HG03469 (cell line): ENCODE measurements around the gene HOXA5.

Source experiments
- ATAC-seq: cut with Tn5 transposase; IDR thresholded peaks from one replicate; pipeline ENCODE4 v1.9.1; 2021; ENCODE audit warnings: mild to moderate bottlenecking, moderate library complexity, moderate number of reproducible peaks; ENCODE audit not compliant: unreplicated experiment

Gene HOXA5

DNA sequence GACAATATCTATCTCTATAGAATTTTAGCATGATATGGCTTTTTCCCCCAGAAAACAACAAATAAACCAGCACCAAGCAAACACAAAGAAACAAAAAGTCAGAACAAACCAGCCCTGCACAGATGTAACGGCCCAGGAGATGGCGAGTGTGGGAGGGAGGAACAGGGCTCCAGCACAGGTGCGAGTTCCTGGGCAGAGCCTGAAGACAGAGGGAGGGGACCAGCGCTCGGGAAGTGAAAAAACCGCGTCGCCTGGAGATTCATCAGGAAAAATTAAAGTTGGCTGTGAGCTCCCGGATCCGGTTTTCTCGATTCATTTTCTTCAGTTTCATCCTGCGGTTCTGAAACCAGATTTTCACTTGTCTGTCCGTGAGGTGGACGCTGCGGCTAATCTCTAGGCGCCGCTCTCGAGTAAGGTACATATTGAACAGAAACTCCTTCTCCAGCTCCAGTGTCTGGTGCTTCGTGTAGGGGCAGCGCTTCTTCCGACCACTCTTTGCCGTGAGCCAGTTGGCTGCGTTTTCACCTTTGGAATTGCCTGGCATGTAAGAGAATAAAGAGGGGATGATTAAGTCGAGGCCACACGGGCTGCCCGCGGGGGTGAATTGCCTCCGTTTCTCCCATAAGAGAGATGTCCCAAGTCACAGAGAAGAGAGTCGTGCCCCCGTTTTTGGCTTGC, 28.3 kb upstream of the HOXA5 start:
- ATAC-seq = no peak

DNA sequence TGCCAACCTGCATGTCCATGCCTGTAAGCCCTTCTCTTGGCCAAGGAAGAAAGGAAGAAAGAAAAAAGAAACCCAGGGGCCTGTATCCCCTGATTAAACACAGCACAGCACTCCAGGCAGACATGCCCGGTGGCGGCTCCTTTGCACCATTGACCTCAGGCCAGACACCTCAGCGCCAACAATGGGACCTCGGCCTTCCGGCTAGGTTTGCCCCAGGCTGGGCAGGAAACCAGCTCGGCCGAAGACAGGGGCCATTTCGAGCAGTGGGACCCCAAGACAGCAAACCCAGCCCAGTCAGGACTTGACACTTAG, 27.8 kb upstream of the HOXA5 start:
- no peak for ATAC-seq

DNA sequence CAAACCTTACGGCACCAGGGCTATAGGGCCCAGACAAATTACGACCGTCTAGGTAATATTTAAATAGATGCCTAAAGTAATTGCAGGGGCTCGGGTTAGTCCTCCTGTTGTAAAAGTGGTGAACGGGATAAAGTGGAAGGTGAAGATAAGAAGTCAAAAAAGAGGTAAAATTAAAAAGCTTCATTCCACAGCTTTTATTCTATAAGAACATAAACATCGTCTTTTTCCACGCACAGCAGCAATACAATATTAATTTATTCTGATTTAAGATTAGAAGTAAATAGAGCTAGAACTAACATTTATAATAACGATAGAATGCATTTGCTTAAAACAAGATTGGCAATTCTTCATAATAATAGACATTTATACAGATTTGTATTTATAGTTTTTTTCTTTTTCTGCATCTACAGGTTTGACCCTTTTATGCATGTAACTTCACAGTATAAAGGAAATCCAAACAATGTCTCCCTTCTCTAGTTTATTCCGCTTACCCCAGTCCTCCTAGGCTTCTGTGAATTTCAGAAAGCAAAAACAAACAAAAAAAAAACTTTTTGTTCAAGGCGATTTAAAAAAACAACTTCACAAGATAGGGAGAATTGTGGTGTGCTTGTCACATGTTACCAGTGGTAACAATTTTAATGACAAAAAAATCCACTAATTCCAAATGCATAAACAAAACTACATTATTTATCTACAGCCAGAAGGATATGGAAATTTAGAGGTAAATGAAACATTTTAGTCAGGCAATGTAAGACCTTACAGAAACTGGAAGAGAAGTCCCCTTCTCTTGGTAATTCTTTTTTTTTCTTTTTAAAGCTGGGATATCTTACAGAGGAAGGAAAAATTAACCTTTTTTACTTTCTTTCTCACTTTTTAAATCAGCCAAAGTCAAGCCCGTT, 27.2 kb upstream of the HOXA5 start:
- ATAC-seq = no peak

DNA sequence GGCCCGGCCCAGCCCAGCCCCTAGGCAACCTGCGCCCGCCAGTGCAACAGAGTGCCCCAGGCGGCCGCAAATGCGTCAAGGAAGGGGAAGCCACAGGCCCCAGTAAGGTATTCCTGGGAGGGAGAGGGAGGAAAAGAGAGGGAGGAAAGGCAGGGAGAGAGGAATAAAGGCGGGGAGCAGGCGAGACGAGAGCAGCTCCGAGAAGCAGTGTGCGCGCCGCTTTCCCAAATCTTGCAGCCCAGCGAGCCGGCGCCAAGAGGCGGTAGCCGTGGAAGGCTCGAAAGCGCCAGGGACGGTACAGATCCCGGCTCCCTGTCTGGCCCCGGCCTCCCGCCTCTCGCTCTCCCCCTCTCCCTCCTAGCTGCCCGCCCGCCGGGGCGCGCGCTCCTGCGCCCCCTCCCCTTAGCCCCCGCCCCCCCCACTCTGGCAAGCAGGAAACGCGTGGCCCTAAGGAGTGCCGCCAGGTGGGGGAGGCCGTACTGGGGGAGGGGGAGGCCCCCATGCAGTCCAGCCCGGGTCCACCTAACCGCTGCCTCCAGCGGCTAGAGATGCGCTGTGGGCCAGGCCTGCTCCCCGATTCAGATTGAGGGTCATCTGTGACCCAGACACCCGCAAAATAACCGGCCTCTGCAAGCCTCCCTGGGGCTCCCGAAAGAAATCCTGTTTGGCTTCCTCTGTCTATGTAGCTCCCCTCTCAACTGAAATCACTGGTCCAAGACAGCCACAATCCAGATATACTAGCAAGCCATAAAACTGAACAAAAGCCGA, 26.4 kb upstream of the HOXA5 start:
- no peak for ATAC-seq

DNA sequence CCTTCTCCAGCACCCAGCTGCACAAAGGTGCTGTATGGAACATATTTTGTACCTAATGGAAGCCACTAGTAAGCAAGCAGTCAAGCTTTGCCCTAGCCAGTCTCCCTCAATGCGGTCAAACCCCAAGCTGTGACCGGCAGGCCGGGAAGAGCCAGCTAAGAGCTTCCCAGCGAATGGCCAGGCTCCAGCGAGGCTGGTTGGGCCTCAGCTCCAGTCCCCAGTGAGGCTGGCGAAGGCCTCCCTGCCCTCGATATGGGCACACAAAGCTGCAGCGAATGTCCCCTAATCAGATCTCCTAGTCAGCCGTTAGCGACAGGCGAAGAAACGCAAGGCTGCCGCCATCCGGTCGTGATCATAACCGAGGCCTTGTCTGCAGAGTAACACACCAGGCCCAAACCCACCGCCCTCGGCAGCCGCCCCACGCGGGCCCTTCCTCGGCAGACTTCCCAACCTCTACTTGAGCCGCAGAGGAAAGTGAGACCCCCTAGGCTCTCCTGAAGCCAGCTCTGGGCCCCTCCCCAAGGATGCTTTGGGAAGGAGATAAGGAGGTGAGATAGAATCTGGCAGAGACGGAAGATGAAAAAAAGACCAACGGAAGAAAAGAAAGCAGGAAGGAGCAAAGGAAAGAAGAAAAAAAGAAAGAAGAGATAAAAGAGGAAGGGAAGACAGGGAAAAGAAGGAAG, 24.9 kb upstream of the HOXA5 start:
- ATAC-seq = no peak

DNA sequence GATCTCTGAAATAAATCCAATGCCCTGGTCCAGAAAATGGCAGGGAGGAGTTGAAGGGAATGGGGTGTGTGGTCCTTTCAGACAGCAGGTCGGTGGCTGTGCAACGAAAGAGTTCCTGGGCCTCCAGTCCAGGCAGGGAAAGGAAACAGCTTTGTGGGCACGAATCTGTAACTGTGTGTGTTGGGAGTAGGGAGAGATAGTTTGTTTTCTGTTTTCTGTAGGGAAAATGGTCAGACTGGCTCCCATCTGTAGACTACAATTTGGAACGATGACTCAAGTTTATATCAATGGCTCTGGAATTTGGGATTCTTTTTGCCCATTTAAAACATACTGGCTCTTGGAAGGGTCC, 24.4 kb upstream of the HOXA5 start:
- ATAC-seq = no peak

DNA sequence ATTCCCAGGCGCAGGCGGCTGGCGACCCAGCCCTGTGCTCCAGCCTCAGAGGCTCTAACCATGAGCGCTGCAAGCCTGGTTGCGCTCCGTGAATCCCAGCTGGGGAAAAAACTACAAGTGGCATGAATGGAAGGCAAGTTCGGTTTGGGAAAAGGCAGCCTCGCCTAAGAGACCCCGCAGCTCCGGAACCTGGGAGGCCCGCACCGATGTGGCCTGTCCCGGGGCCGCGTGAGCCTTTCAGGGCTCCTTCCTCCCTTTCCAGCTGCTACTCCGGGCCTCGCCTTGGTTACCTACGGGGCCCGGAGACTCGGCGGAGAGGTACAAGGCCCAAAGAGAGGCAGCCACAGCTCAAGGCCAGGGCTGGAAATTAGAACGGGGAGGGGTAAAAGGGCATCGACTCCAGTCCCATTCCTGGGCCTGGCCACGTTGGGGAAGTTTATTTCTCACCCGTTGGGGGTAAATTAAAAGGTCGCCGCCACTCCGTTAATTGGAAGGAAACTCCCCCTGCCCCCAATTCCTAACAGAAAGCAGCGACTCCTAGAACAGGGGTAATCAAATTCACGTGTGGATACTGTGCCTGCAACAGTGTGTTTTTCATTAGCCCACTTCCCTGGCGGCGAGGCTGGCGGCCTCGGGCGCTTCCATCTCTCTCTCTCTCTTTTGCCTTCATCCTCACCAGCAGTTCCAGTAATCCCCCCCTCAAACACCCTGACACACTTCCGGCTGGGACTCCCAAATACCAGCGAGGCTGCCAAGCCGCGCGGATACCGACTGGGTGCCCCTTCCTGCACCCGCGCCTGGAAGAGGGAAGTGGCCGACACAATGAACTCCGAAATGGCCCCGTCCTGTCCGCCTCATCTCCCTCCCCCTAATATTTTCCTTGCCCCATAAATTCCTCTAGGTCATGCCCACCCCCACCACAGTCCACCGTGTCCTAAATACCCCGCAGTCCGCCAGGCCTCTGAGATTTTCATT, 23.3 kb upstream of the HOXA5 start:
- no peak for ATAC-seq

DNA sequence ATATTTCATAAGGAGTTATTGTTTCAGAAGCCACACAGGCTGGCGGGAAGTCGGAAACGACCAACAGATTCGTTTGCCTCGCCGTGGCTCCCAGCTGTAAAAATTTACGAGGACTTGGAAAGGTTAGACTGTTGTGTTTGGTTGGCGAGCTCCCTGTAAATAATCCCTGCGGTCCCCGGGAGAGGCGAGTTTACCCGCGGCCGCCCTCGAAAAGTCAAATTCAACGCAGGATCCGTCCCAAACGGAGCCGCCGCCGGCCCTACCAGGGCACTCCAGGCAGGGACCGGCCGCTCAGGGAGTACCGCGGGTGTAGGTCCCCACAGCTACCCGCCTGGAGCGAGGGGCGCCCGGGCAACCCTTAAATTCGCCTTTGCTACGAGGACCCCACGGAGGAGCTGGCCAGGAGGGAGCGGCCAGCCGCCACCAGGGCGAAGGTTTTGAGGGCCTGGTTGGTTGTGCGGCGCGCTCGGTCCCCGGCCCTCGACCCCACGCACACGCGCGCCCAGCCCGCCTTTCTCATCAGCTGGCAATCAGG, 22.6 kb upstream of the HOXA5 start:
- ATAC-seq = no peak

DNA sequence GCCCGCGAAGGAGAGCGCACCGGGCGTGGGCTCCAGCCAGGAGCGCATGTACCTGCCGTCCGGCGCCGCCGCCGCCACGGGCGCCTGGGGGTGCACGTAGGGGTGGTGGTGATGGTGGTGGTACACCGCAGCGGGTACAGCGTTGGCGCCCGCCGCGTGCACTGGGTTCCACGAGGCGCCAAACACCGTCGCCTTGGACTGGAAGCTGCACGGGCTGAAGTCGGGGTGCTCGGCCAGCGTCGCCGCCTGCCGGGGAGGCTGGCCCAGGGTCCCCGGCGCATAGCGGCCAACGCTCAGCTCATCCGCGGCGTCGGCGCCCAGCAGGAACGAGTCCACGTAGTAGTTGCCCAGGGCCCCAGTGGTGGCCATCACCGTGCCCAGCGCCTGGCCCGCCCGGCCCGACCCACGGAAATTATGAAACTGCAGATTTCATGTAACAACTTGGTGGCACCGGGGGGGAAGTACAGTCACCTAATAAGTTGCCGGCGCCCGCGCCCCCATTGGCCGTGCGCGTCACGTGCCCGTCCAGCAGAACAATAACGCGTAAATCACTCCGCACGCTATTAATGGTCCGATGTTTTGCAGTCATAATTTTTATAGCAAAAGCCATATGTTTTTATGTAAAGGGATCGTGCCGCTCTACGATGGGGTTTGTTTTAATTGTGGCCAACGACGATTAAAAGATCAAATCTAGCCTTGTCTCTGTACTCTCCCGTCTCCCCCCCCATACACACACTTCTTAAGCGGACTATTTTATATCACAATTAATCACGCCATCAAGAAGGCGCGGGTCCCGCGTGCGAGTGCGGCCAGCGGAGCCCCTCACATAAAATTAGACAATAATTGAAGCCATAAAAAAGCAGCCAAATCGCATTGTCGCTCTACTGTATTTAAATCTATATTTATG, 21.9 kb upstream of the HOXA5 start, which contains the start of gene HOXA9:
HOXA9 (minus strand) TSS at position 449 of the 907 bp plus-strand sequence; CDS start at position 369, 80 bp downstream.
- no peak for ATAC-seq

DNA sequence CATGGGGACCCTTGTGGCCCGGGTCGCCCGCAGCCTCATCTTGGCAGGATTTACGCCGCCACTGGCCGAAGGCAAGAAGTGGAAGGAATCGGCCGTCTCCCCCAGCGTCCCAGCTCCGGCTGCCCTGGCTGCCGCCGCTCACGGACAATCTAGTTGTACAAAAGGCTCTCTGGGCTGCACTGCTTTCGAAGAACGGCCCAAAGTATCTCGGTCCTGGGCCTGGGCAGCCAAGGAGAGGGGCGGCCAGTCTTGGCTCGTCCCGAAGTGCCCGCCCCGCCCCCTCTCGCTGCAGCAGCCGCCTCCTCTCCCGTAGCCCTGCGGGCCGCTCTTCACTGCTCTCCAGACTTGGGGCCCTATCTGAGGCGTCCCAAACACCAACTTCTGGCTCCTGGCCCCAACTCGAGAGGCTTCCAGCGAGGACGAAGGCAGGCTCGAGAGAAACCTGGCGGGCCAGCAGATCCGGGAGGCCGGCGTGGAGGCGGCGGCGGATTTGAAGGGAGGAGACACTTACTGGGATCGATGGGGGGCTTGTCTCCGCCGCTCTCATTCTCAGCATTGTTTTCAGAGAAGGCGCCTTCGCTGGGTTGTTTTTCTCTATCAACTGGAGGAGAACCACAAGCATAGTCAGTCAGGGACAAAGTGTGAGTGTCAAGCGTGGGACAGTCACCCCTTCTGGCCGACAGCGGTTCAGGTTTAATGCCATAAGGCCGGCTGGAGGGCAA, 21.0 kb upstream of the HOXA5 start:
- no peak for ATAC-seq

DNA sequence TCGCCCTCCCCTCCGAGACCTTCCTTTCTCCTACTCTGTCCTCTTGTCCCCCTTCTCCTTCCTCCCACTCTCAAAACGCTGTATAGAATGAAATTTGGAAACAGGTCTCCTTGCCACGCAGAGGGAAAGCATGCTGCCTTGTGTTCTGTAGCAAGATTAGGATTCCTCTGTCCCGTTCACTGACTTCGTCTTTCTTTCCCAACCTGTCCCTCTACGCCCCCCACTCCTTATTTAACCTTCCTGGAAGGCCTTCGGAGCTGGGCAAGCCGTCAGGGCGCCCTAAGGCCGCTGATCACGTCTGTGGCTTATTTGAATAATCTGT, 20.5 kb upstream of the HOXA5 start:
- ATAC-seq = no peak

DNA sequence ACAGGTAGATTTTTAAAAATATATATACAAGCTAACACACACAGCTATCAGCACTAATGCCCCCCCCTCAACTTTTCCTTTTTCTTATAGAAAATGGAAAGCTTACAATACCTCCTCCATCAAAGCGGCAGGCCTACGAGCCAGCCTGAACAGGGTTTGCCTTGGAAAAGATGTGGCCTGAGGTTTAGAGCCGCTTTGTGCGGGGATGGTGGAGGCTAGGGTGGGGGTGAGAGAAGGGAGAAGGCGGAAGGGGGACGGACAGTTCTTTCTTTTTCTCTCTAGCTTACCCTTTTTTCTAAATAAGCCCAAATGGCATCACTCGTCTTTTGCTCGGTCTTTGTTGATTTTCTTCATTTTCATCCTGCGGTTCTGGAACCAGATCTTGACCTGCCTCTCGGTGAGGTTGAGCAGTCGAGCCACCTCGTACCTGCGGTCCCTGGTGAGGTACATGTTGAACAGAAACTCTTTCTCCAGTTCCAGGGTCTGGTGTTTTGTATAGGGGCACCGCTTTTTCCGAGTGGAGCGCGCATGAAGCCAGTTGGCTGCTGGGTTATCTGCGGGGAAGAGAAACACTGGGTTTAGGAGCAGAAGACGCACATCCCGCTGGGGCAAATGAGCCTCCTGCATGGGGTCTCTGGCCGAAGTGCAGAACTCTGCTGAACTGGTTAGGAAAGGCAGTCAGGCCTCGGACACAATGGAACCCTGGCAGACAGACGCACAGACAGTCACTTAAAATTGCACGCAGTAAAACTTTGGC, 20.0 kb upstream of the HOXA5 start:
- ATAC-seq = no peak

DNA sequence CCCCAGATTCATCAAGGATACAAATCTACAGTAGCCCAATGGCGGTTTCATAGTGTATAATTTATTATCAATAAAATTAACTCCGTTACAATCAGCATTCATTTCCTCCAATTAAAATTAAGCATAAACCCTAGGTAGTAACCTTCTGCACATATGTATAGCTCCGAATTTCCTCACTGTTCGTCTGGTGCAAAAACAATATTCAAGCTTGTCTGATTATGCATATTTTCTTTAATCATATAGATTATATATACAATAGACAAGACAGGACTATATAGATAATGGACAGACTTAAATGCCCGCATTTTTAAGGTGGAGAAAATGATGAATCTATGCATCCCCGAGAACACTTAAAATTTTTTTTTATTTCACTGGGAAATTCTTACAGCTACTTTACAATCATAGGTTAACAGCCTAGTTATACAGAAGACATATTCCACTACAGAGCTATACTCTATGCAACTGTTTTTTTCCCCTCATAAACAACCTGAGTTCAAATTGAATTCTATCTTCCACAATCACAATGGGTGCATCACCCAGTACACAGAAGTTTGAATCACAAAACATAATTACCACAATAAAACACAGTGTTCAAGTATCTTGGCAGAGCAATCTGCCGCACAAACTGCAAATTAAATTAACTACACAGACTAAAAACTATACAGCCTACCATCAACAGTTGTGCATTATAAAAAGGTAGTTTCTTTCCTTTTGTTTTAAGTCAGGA, 19.2 kb upstream of the HOXA5 start:
- ATAC-seq = no peak

DNA sequence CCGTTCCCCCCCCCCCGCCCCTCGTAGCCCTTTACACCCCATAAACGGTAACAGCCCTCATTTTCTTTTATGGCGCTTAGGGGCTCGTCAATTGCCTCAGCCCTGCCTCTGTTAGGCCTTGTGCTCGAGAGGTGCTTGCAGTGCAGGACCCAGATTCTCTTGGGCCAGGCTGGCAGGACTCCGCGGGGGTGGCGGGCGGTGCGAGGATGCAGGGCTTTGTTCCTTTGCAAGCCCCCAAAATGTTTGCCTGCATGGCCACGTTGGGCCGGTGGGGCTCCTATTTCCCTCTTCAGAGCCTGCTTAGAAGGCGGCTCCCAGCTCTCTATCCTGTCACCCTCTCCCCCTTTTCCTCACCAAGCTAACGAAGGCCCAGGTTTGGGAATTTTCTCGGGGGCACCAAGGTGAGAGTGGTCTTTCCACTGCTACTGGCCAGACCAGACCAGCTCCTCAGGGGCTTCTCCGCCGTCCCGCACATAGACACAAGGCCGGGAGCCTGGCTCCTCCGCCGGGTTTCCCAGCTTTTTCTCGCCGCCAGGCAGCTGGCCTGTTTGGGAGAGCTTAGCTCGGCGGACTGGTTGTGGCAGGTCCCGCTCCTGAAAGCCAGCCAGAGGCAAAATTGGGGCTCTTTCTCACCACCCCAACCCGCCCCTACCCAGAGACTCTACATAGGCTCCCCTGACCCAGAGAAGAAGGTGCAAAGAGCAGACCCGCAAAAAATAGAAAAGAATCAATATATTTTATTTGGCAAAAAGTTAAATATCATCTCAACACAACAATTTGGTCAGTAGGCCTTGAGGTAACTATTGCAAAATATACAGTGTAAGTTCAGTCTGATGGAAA, 18.5 kb upstream of the HOXA5 start:
- ATAC-seq = no peak

DNA sequence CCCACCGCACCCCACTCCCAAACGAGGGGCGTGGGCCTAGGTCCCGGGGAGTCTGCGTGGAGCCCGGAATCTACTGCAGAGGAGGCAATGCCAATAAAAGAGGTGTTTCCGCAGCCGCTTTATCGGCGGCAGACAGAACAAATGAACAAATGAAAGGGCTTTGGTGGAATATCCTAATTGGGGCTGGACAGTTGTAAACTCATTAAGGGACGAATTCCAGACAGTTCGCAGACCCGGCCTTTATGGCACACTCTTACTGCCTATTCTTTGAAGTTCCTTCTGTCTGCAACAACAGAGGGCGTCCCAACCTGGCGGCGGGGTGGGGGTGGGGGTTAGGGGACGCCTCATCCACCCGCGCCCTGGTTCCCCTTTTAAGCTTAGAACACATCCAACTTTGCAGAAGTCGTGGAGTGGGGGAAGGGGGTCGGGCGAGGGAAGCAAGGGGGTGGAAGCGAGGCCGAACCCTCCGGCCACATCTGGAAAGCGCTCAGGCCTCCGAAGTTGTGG, 17.8 kb upstream of the HOXA5 start:
- no peak for ATAC-seq
